IMR-90 (cell line): ENCODE results near the gene MCL1. TPM values are rescaled to one million over a fixed set of nuclear protein-coding genes. Genes with fewer than 3 reads are reported as not detected.
A peak's percentile ranks its signal among the peaks of the same experiment; 100 is the strongest.

ENCODE experiments used
- ATAC-seq: fragments of 200-7000 bp; cut with Tn5 transposase; 2 replicates; pipeline ENCODE4 v1.9.1; 2020; ENCODE audit warnings: low read depth, mild to moderate bottlenecking, moderate library complexity
- BruUV-seq: library from RNA; stranded (reverse); fragments of 400-500 nt; replicated peaks from 2 replicates; lab custom pipeline; 2021; lab: Mats Ljungman, UMichigan
- CTCF ChIA-PET: fragments of 300-600 bp; formaldehyde crosslinking; extraction: SDS; loops from one replicate; lab custom pipeline; 2021; ENCODE audit warnings: antibody characterized with exemption; lab: Yijun Ruan, JAX
- POLR2A ChIA-PET: fragments of 300-600 bp; sonication (Branson Sonifier 250); formaldehyde crosslinking; loops from one replicate; lab custom pipeline; 2022; ENCODE audit warnings: antibody characterized with exemption; ENCODE audit not compliant: unreplicated experiment; lab: Charles Lee
- DNase-seq: peaks from one replicate; pipeline ENCODE4 v3.0.0; 2013
- H2AFZ ChIP-seq: replicated peaks from 2 replicates; pipeline ENCODE3; 2013; ENCODE audit warnings: low read length, mild to moderate bottlenecking; ENCODE audit not compliant: poor library complexity
- H2AK5ac ChIP-seq: 2 replicates; pipeline ENCODE4 v1.6.1; 2013; ENCODE audit warnings: low read depth, low read length, inconsistent platforms
- H2AK9ac ChIP-seq: replicated peaks from 2 replicates; pipeline ENCODE3; 2013; ENCODE audit warnings: mild to moderate bottlenecking, low read depth, low read length, moderate library complexity; ENCODE audit not compliant: poor library complexity
- H2BK120ac ChIP-seq: 2 replicates; pipeline ENCODE4 v1.6.1; 2013; ENCODE audit warnings: low read depth, low read length, inconsistent platforms
- H2BK15ac ChIP-seq: 3 replicates; pipeline ENCODE4 v1.6.1; 2013; ENCODE audit warnings: low read depth, low read length, inconsistent platforms
- H2BK20ac ChIP-seq: 2 replicates; pipeline ENCODE4 v1.6.1; 2013; ENCODE audit warnings: low read depth, mild to moderate bottlenecking, inconsistent platforms, low read length, moderate library complexity
- H2BK5ac ChIP-seq: 2 replicates; pipeline ENCODE4 v1.6.1; 2013; ENCODE audit warnings: mild to moderate bottlenecking, low read depth, low read length, inconsistent platforms; ENCODE audit not compliant: poor library complexity, severe bottlenecking
- H3K14ac ChIP-seq: replicated peaks from 2 replicates; pipeline ENCODE4 v1.6.1; 2013; ENCODE audit warnings: low read depth, low read length, inconsistent platforms
- H3K18ac ChIP-seq: 2 replicates; pipeline ENCODE4 v1.6.1; 2013; ENCODE audit warnings: low read depth, low read length, control low read depth
- H3K23ac ChIP-seq: 2 replicates; pipeline ENCODE4 v1.6.1; 2013; ENCODE audit warnings: low read depth, low read length, inconsistent platforms
- H3K27ac ChIP-seq: 2 replicates; pipeline ENCODE4 v1.5.1; 2013; ENCODE audit warnings: mild to moderate bottlenecking, control low read depth, low read length; ENCODE audit not compliant: insufficient read depth
- H3K27me3 ChIP-seq: 2 replicates; pipeline ENCODE4 v1.6.1; 2013; ENCODE audit warnings: low read length; ENCODE audit not compliant: control insufficient read depth, insufficient read depth
- H3K36me3 ChIP-seq: 2 replicates; pipeline ENCODE4 v1.6.1; 2013; ENCODE audit warnings: low read length, mixed read lengths; ENCODE audit not compliant: control insufficient read depth, insufficient read depth
- H3K4ac ChIP-seq: 2 replicates; pipeline ENCODE4 v1.6.1; 2013; ENCODE audit warnings: low read depth, low read length, inconsistent platforms
- H3K4me1 ChIP-seq: 2 replicates; pipeline ENCODE4 v1.6.1; 2013; ENCODE audit warnings: low read length, mixed read lengths; ENCODE audit not compliant: control insufficient read depth, insufficient read depth
- H3K4me2 ChIP-seq: 2 replicates; pipeline ENCODE4 v1.6.1; 2013; ENCODE audit warnings: low read depth, mild to moderate bottlenecking, control low read depth, low read length, moderate library complexity
- H3K4me3 ChIP-seq: 2 replicates; pipeline ENCODE4 v1.5.1; 2013; ENCODE audit warnings: low read depth, mild to moderate bottlenecking, control low read depth, low read length, moderate library complexity; ENCODE audit not compliant: insufficient read depth
- H3K56ac ChIP-seq: 2 replicates; pipeline ENCODE4 v1.6.1; 2013; ENCODE audit warnings: low read length, inconsistent platforms; ENCODE audit not compliant: insufficient read depth; ENCODE audit errors: extremely low read depth
- H3K79me1 ChIP-seq, 2 experiments: 2 replicates each; pipeline ENCODE4 v1.6.1; 2013; ENCODE audit warnings: low read length in 2 of 2, inconsistent platforms in 1 of 2, low read depth in 1 of 2
- H3K9ac ChIP-seq: 2 replicates; pipeline ENCODE4 v1.6.1; 2013; ENCODE audit warnings: low read depth, low read length, control low read depth
- H3K9me1 ChIP-seq: 2 replicates; pipeline ENCODE4 v1.6.1; 2013; ENCODE audit warnings: low read length, inconsistent platforms; ENCODE audit not compliant: insufficient read depth
- H3K9me3 ChIP-seq: 2 replicates; pipeline ENCODE4 v1.6.1; 2013; ENCODE audit warnings: low read length; ENCODE audit not compliant: control insufficient read depth, insufficient read depth
- H4K20me1 ChIP-seq: 2 replicates; pipeline ENCODE4 v1.6.1; 2013; ENCODE audit warnings: low read length, inconsistent platforms; ENCODE audit not compliant: insufficient read depth
- H4K5ac ChIP-seq: 2 replicates; pipeline ENCODE4 v1.6.1; 2013; ENCODE audit warnings: mild to moderate bottlenecking, low read depth, low read length, control low read depth
- H4K8ac ChIP-seq, 2 experiments: 2 replicates each; pipeline ENCODE4 v1.6.1; 2013; ENCODE audit warnings: low read depth in 2 of 2, low read length in 2 of 2, control low read depth in 1 of 2, inconsistent platforms in 1 of 2
- H4K91ac ChIP-seq: 2 replicates; pipeline ENCODE4 v1.6.1; 2013; ENCODE audit warnings: low read depth, low read length, inconsistent platforms; ENCODE audit not compliant: insufficient read depth
- MAFK ChIP-seq: IDR thresholded peaks from 2 replicates; pipeline ENCODE4 v1.6.1; 2012; ENCODE audit warnings: low read depth, low read length, improper control_type of control experiment
- MXI1 ChIP-seq: IDR thresholded peaks from 2 replicates; pipeline ENCODE4 v1.6.1; 2012; ENCODE audit warnings: low read depth, mild to moderate bottlenecking, low read length, moderate library complexity, borderline replicate concordance
- RAD21 ChIP-seq: IDR thresholded peaks from 2 replicates; pipeline ENCODE4 v1.6.1; 2012; ENCODE audit warnings: low read length, improper control_type of control experiment
- RCOR1 ChIP-seq: IDR thresholded peaks from 2 replicates; pipeline ENCODE4 v1.6.1; 2012; ENCODE audit warnings: mild to moderate bottlenecking, low read length, improper control_type of control experiment; ENCODE audit not compliant: insufficient replicate concordance
- SMC3 ChIP-seq: fragments of 150-350 bp; IDR thresholded peaks from 2 replicates; pipeline ENCODE4 v1.6.1; 2016; ENCODE audit warnings: low read depth, mild to moderate bottlenecking, antibody characterized with exemption, low read length, moderate library complexity
- WGBS, 2 experiments: methylation state at CpG; one replicate each; pipeline versions ENCODE4 v1.1.5 to v1.1.7; 2013; ENCODE audit warnings: missing lambda C conversion rate in 2 of 2; ENCODE audit not compliant: insufficient read length in 1 of 2; ENCODE audit errors: extremely low coverage in 2 of 2; 5-methylcytosine and 5-hydroxymethylcytosine counted together
- dilution Hi-C: fragments of 300-500 bp; cut with HindIII; formaldehyde crosslinking; loops from one replicate; pipeline ENCODE4 v1.14.3; 2018; ENCODE audit warnings: low sequenced_read_pairs; ENCODE audit not compliant: unreplicated experiment
- in situ Hi-C: fragments of 300-500 bp; cut with MboI; formaldehyde crosslinking; loops from 3 replicates; pipeline ENCODE4 v1.14.3; 2019; ENCODE audit warnings: low sequenced_read_pairs, inconsistent platforms, mixed read lengths
- intact Hi-C: fragments of 100-400 bp; cut with micrococcal nuclease; formaldehyde crosslinking; loops from 2 replicates; pipeline ENCODE4 v1.10.0; 2022
- polyA plus RNA-seq, 3 experiments: library from polyadenylated mRNA; depleted of rRNA; stranded (reverse); fragments of >200 nt; gene quantifications; 2 replicates each; pipeline ENCODE4 v1.2.3, GENCODE V29; 2012; ENCODE audit warnings: low replicate concordance in 1 of 3
- total RNA-seq: library from RNA; depleted of rRNA; stranded (reverse); fragments of >200 nt; gene quantifications from 2 replicates; pipeline ENCODE4 v1.2.3, GENCODE V29; 2012
- TF ChIP-seq, protein P1 (sequence below): fragments of 150-350 bp; IDR thresholded peaks from 2 replicates; pipeline ENCODE4 v1.6.1; 2016; ENCODE audit warnings: low read depth, mild to moderate bottlenecking, low read length, moderate library complexity, borderline replicate concordance

The MCL1 gene
- total and polyA plus RNA-seq, 2 of the 4 experiments (the other 2 are of a cell fraction): 79.5 to 142 TPM

GRCh38 chr1:150615346-150616201, 36.2 kb upstream of the MCL1 start:
- POLR2A ChIA-PET: no interaction called here
- peak overlapping the region; percentile 10; the same call in 1 of the 2 replicates for H3K27ac ChIP-seq
- WGBS, 2 experiments: 91% methylated on average over 4 of the region's 12 CpGs; no CpG with 5 or more reads in 1 of the 2 experiments

More at GRCh38 chr1:150615346-150616201, 36.2 kb upstream of the MCL1 start:
- ATAC-seq: no peak
- Histone ChIP-seq H2BK15ac (peak overlapping the region; percentile 42; the same call in 1 of the 3 replicates), H3K14ac (peak overlapping the region; percentile 19; the same call in 1 of the 2 replicates), H3K79me1 (peaks cover 13 to 37% of the 10 kb centered on the region in 2 experiments), H3K4me1 (peaks cover 18% of the 10 kb centered on the region), H3K56ac (no peak overlapping the region), H4K20me1 (peaks cover 3% of the 10 kb centered on the region; the same call in 1 of the 2 replicates), H3K9me1 (0 out of 2 replicates have a peak, but pooled peaks cover 2% of the 10 kb centered on the region), H3K9me3 (no peaks in the 10 kb centered on the region), H3K18ac (no peak overlapping the region), H4K91ac (no peak overlapping the region), H3K9ac (no peak overlapping the region), H4K5ac (no peak overlapping the region), H3K4me3 (no peak overlapping the region), H2AK9ac (no peak overlapping the region), H3K23ac (peak overlapping the region; percentile 35; the same call in 1 of the 2 replicates), H2BK120ac (peak overlapping the region; percentile 19; the same call in 1 of the 2 replicates), H2BK5ac (peak overlapping the region; percentile 5), H3K36me3 (peaks cover 9% of the 10 kb centered on the region), H4K8ac (peak overlapping the region in 1 of 2 experiments; percentile 50; a peak in 2 of 4 replicates), H2AK5ac (peak overlapping the region; percentile 80; the same call in 1 of the 2 replicates), H2BK20ac (peak overlapping the region; percentile 57; the same call in 1 of the 2 replicates), H3K4ac (peak overlapping the region; percentile 64; the same call in 1 of the 2 replicates), H2AFZ (no peak overlapping the region), H3K4me2 (no peak overlapping the region), H3K27me3 (no peaks in the 10 kb centered on the region)
- intact Hi-C loops (no loop called here), in situ Hi-C loops (no loop called here), dilution Hi-C loops (no loop called here)
- TF ChIP-seq MXI1 (no peak), SMC3 (no peak), MAFK (no peak), RAD21 (no peak), RCOR1 (no peak)
- TF ChIP-seq, protein P1, sequence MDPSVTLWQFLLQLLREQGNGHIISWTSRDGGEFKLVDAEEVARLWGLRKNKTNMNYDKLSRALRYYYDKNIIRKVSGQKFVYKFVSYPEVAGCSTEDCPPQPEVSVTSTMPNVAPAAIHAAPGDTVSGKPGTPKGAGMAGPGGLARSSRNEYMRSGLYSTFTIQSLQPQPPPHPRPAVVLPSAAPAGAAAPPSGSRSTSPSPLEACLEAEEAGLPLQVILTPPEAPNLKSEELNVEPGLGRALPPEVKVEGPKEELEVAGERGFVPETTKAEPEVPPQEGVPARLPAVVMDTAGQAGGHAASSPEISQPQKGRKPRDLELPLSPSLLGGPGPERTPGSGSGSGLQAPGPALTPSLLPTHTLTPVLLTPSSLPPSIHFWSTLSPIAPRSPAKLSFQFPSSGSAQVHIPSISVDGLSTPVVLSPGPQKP: no peak
- no peak for DNase-seq
- CTCF ChIA-PET: interaction anchor here (0.9 to 1.6 kb wide), 2 partner anchors 33 to 55 kb away, joined by 3 to 6 read pairs; no protein-coding TSS in a partner anchor
- no TSS peak for BruUV-seq
